HCT116 (cell line): ENCODE measurements around the gene PHOSPHO1. TPM values are rescaled to one million over a fixed set of nuclear protein-coding genes. Genes with fewer than 3 reads are reported as not detected.

Experiments
- ATAC-seq: fragments of 200-7000 bp; cut with Tn5 transposase; 2 replicates; pipeline ENCODE4 v1.9.1; 2020; ENCODE audit warnings: mild to moderate bottlenecking, moderate library complexity
- BruUV-seq: library from RNA; stranded (reverse); fragments of 400-500 nt; replicated peaks from 2 replicates; lab custom pipeline; 2021; lab: Mats Ljungman, UMichigan
- CTCF ChIA-PET: fragments of 300-600 bp; sonication (Branson Sonifier 250); formaldehyde crosslinking; loops from one replicate; lab custom pipeline; 2021; ENCODE audit warnings: antibody characterized with exemption; lab: Charles Lee
- POLR2A ChIA-PET: fragments of 300-600, 350-600 bp; sonication (Branson Sonifier 250); formaldehyde crosslinking; loops from one replicate; lab custom pipeline; 2021; ENCODE audit warnings: antibody characterized with exemption; lab: Charles Lee
- RAD21 ChIA-PET, 2 experiments: fragments of 300-600 bp; sonication (Branson Sonifier 250); formaldehyde crosslinking; loops; one replicate each; lab custom pipeline; 2023; ENCODE audit warnings: low total read pairs in 2 of 2; ENCODE audit not compliant: uncharacterized antibody in 2 of 2, unreplicated experiment in 2 of 2, low non-redundant PET in 1 of 2; lab: Charles Lee
- DNase-seq: peaks from one replicate; pipeline ENCODE4 v3.0.0-alpha.2; 2010; ENCODE audit warnings: low read depth, low spot score
- H2AFZ ChIP-seq: fragments of 200-600 bp; shearing (Covaris generic), sonication (generic); 2 replicates; pipeline ENCODE4 v1.6.1; 2017; ENCODE audit warnings: low read depth, mixed run types, mixed read lengths, antibody characterized with exemption, low read length; ENCODE audit not compliant: poor library complexity, severe bottlenecking
- H3K27ac ChIP-seq: 2 replicates; pipeline ENCODE4 v1.5.1; 2012; ENCODE audit warnings: low read depth, low read length
- H3K27me3 ChIP-seq: fragments of 200-600 bp; sonication (generic); 2 replicates; pipeline ENCODE4 v1.6.1; 2016; ENCODE audit warnings: mixed run types, low read length, mixed read lengths; ENCODE audit not compliant: insufficient read depth
- H3K36me3 ChIP-seq, 2 experiments: fragments of 200-500 bp in 1 of 2; fragments of 200-600 bp in 1 of 2; sonication (Bioruptor generic) in 1 of 2; sonication (generic) in 1 of 2; 2 replicates each; pipeline versions ENCODE4 v1.5.1 to v1.6.1; 2014 to 2016; ENCODE audit warnings: low read length in 2 of 2, inconsistent platforms in 1 of 2, mixed read lengths in 1 of 2, mixed run types in 1 of 2; ENCODE audit not compliant: insufficient read depth in 2 of 2, control insufficient read depth in 1 of 2
- H3K4me1 ChIP-seq, 2 experiments: fragments of 200-600 bp in 1 of 2; sonication (generic) in 1 of 2; 2 replicates each; pipeline versions ENCODE4 v1.5.1 to v1.6.1; 2012 to 2017; ENCODE audit warnings: low read length in 2 of 2, inconsistent platforms in 1 of 2, mild to moderate bottlenecking in 1 of 2, mixed read lengths in 1 of 2, mixed run types in 1 of 2, moderate library complexity in 1 of 2; ENCODE audit not compliant: insufficient read depth in 2 of 2, control insufficient read depth in 1 of 2
- H3K4me2 ChIP-seq: fragments of 200-600 bp; sonication (generic); 2 replicates; pipeline ENCODE4 v1.6.1; 2017; ENCODE audit warnings: mixed run types, low read length, mixed read lengths
- H3K4me3 ChIP-seq, 2 experiments: fragments of 200-600 bp in 1 of 2; sonication (generic) in 1 of 2; replicated peaks in 1 of 2; 2 replicates each; pipeline ENCODE4 v1.5.1; 2011 to 2016; ENCODE audit warnings: low read length in 2 of 2, control low read depth in 1 of 2, low read depth in 1 of 2, mild to moderate bottlenecking in 1 of 2, mixed read lengths in 1 of 2, mixed run types in 1 of 2
- H3K79me2 ChIP-seq: fragments of 200-600 bp; sonication (generic); 2 replicates; pipeline ENCODE4 v1.6.1; 2017; ENCODE audit warnings: mild to moderate bottlenecking, mixed run types, low read length, moderate library complexity, mixed read lengths; ENCODE audit not compliant: insufficient read depth
- H3K9ac ChIP-seq: fragments of 200-600 bp; sonication (generic); 2 replicates; pipeline ENCODE4 v1.6.1; 2016; ENCODE audit warnings: low read length, mixed read lengths
- H3K9me2 ChIP-seq: fragments of 200-600 bp; sonication (generic), shearing (Covaris generic); 2 replicates; pipeline ENCODE4 v1.6.1; 2017; ENCODE audit warnings: mixed run types, mild to moderate bottlenecking, moderate library complexity; ENCODE audit not compliant: insufficient read depth
- H3K9me3 ChIP-seq, 2 experiments: fragments of 200-500 bp in 1 of 2; fragments of 200-600 bp in 1 of 2; sonication (Bioruptor generic) in 1 of 2; sonication (generic) in 1 of 2; 2 replicates each; pipeline ENCODE4 v1.6.1; 2014 to 2017; ENCODE audit warnings: low read length in 2 of 2, mixed read lengths in 2 of 2, inconsistent platforms in 1 of 2, low read depth in 1 of 2, mild to moderate bottlenecking in 1 of 2, mixed run types in 1 of 2, moderate library complexity in 1 of 2; ENCODE audit not compliant: control insufficient read depth in 1 of 2, insufficient read depth in 1 of 2
- H4K20me1 ChIP-seq: fragments of 200-600 bp; sonication (generic), shearing (Covaris generic); 2 replicates; pipeline ENCODE4 v1.6.1; 2017; ENCODE audit warnings: mixed run types, mild to moderate bottlenecking, moderate library complexity; ENCODE audit not compliant: insufficient read depth
- EGR1 ChIP-seq: IDR thresholded peaks from 2 replicates; pipeline ENCODE4 v1.6.1; 2012; ENCODE audit warnings: low read depth
- POLR2A ChIP-seq: IDR thresholded peaks from 2 replicates; pipeline ENCODE4 v1.7.0; 2011; ENCODE audit warnings: borderline replicate concordance; ENCODE audit not compliant: insufficient read depth, insufficient read length; ENCODE audit errors: extremely low read depth
- REST ChIP-seq: IDR thresholded peaks from 2 replicates; pipeline ENCODE4 v1.6.1; 2012; ENCODE audit warnings: low read depth
- TCF7L2 ChIP-seq: IDR thresholded peaks from 2 replicates; pipeline ENCODE4 v1.7.0; 2011; ENCODE audit warnings: borderline replicate concordance, inconsistent platforms; ENCODE audit not compliant: insufficient read depth, insufficient read length; ENCODE audit errors: extremely low read depth
- YY1 ChIP-seq: IDR thresholded peaks from 2 replicates; pipeline ENCODE4 v1.6.1; 2011; ENCODE audit warnings: low read length, low read depth, moderate library complexity, mild to moderate bottlenecking; ENCODE audit not compliant: insufficient replicate concordance; ENCODE audit errors: extremely low read depth
- ZNF274 ChIP-seq: fragments of 200-500 bp; sonication (Bioruptor generic); IDR thresholded peaks from 2 replicates; pipeline ENCODE4 v1.6.1; 2014; ENCODE audit warnings: mild to moderate bottlenecking, low read depth, low read length, inconsistent platforms
- intact Hi-C: fragments of 100-400 bp; cut with micrococcal nuclease; formaldehyde crosslinking; loops from 2 replicates; pipeline ENCODE4 v1.10.0; 2022
- total RNA-seq: library from RNA; stranded (reverse); gene quantifications from one replicate; pipeline ENCODE4 v1.2.1, GENCODE V29; 2021; ENCODE audit not compliant: unreplicated experiment

PHOSPHO1 gene
- total RNA-seq, 1 experiment from 2014 or later, result 3.0 TPM

GRCh38 chr17:49183801-49184200 is 46.8 kb downstream of the PHOSPHO1 start:
- Histone ChIP-seq H3K4me1 (peaks cover 0 to 6% of the 10 kb centered on the region in 2 experiments; a peak in 1 of 4 replicates), H3K9me2 (no peaks in the 10 kb centered on the region), H3K9me3 (peaks cover 0 to 6% of the 10 kb centered on the region in 2 experiments; a peak in 1 of 4 replicates), H3K79me2 (no peaks in the 10 kb centered on the region), H3K27ac (no peak overlapping the region), H4K20me1 (no peaks in the 10 kb centered on the region), H2AFZ (no peak overlapping the region), H3K27me3 (no peaks in the 10 kb centered on the region), H3K4me2 (no peak overlapping the region), H3K36me3 (no peaks in the 10 kb centered on the region), H3K9ac (no peak overlapping the region), H3K4me3 (no peak overlapping the region)
- no peak for DNase-seq
- no peak for TF ChIP-seq EGR1
- TF ChIP-seq ZNF274, result no peak
- no peak for TF ChIP-seq POLR2A
- no peak for TF ChIP-seq TCF7L2
- no peak for TF ChIP-seq REST
- no peak for ATAC-seq
- no TSS peak for BruUV-seq
- intact Hi-C loops, result no loop called here
- CTCF ChIA-PET, result no interaction called here
- RAD21 ChIA-PET, result interaction anchor here in 1 of 2 experiments (0.6 kb wide), 1 partner anchor 108 kb away, joined by 6 read pairs; no protein-coding TSS in a partner anchor
- POLR2A ChIA-PET, result no interaction called here

GRCh38 chr17:49183341-49183740 is 47.2 kb downstream of the PHOSPHO1 start:
- no peak for DNase-seq
- ChIA-PET RAD21 (interaction anchor here in 1 of 2 experiments (0.6 kb wide), 1 partner anchor 108 kb away, joined by 6 read pairs; no protein-coding TSS in a partner anchor), CTCF (no interaction called here), POLR2A (no interaction called here)
- no peak overlapping the region for H3K9ac ChIP-seq
- no peaks in the 10 kb centered on the region for H4K20me1 ChIP-seq
- no peaks in the 10 kb centered on the region for H3K27me3 ChIP-seq
- peaks cover 0 to 6% of the 10 kb centered on the region in 2 experiments; a peak in 1 of 4 replicates for H3K4me1 ChIP-seq
- intact Hi-C loops, result no loop called here
- H3K27ac ChIP-seq, result no peak overlapping the region
- peaks cover 0 to 6% of the 10 kb centered on the region in 2 experiments; a peak in 1 of 4 replicates for H3K9me3 ChIP-seq
- no TSS peak for BruUV-seq
- no peaks in the 10 kb centered on the region for H3K79me2 ChIP-seq
- H2AFZ ChIP-seq, result no peak overlapping the region
- TF ChIP-seq YY1, result no peak
- TF ChIP-seq, all 23 proteins: peak for 0
- Histone ChIP-seq H3K4me2 (no peak overlapping the region), H3K9me2 (no peaks in the 10 kb centered on the region), H3K36me3 (no peaks in the 10 kb centered on the region), H3K4me3 (no peak overlapping the region)
- ATAC-seq, result no peak
